ENCODE measurements around the gene ANKRD44. TPM values are rescaled to one million over a fixed set of nuclear protein-coding genes. Genes with fewer than 3 reads are reported as not detected.

The ANKRD44 gene
- total RNA-seq, 1 donor from 2014 or later, result 4.0 TPM

- Mint-ChIP-seq H3K4me1 (ENCODE audit: low read depth) (no peaks in the 10 kb centered on the region), H3K27me3 (no peaks in the 10 kb centered on the region), H3K36me3 (ENCODE audit: insufficient read depth) (no peaks in the 10 kb centered on the region), H3K9me3 (ENCODE audit: low read depth) (no peaks in the 10 kb centered on the region), H3K4me3 (ENCODE audit: low read depth) (no peak overlapping the region), H3K27ac (no peak overlapping the region)
- TF ChIP-seq, protein P1, sequence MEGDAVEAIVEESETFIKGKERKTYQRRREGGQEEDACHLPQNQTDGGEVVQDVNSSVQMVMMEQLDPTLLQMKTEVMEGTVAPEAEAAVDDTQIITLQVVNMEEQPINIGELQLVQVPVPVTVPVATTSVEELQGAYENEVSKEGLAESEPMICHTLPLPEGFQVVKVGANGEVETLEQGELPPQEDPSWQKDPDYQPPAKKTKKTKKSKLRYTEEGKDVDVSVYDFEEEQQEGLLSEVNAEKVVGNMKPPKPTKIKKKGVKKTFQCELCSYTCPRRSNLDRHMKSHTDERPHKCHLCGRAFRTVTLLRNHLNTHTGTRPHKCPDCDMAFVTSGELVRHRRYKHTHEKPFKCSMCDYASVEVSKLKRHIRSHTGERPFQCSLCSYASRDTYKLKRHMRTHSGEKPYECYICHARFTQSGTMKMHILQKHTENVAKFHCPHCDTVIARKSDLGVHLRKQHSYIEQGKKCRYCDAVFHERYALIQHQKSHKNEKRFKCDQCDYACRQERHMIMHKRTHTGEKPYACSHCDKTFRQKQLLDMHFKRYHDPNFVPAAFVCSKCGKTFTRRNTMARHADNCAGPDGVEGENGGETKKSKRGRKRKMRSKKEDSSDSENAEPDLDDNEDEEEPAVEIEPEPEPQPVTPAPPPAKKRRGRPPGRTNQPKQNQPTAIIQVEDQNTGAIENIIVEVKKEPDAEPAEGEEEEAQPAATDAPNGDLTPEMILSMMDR (IDR thresholded peaks at IDR 0.05; ENCODE audit: unreplicated experiment), result no peak
- no peak for DNase-seq (ENCODE audit: low spot score, unreplicated experiment)
Measured at GRCh38 chr2:197265924-197266323, 44.7 kb downstream of the ANKRD44 start.

DNA sequence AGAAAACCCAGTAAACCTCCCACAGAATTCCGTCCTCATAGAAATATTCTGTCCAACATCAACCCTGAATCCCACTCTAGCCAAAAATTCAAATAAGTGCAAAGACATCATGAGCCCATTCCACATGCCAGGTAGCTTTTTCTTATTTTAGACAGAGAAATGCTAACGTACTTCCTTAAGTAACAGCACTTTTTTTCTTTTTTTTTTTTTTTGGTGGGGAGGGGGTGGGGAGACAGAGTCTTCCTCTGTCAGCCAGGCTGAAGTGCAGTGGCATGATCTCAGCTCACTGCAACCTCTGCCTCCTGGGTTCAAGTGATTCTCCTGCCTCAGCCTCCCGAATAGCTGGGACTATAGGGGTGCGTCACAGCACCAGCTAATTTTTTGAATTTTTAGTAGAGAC is 45.5 kb downstream of the ANKRD44 start:
- Mint-ChIP-seq H3K36me3 (ENCODE audit: insufficient read depth) (no peaks in the 10 kb centered on the region), H3K9me3 (ENCODE audit: low read depth) (no peaks in the 10 kb centered on the region), H3K4me3 (ENCODE audit: low read depth) (no peak overlapping the region), H3K27me3 (no peaks in the 10 kb centered on the region), H3K27ac (no peak overlapping the region), H3K4me1 (ENCODE audit: low read depth) (no peaks in the 10 kb centered on the region)
- TF ChIP-seq, protein P1 (IDR thresholded peaks at IDR 0.05; ENCODE audit: unreplicated experiment), result no peak
- no peak for DNase-seq (ENCODE audit: low spot score, unreplicated experiment)

DNA sequence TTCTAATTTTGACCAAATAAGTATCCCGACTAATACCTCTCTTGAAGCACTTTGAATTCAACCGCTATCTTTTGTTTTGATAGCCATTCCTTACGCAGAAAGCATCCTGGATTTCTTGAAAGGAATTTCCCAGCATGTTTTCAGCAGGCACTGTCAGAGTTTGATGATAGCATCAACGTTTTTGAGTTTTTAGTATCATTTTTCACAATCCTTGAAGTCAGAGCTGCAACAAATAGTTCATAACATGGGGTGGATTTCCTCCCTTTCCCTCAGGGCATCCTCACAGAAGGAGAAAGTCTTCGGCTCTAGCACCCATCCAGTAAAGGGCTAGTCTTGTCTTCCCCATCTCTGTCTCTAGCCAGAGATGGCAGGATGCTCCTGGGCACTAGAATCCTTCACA is 46.2 kb downstream of the ANKRD44 start:
- H3K9me3 Mint-ChIP-seq (ENCODE audit: low read depth), result no peaks in the 10 kb centered on the region
- H3K36me3 Mint-ChIP-seq (ENCODE audit: insufficient read depth), result no peaks in the 10 kb centered on the region
- TF ChIP-seq, protein P1 (IDR thresholded peaks at IDR 0.05; ENCODE audit: unreplicated experiment), result no peak

DNA sequence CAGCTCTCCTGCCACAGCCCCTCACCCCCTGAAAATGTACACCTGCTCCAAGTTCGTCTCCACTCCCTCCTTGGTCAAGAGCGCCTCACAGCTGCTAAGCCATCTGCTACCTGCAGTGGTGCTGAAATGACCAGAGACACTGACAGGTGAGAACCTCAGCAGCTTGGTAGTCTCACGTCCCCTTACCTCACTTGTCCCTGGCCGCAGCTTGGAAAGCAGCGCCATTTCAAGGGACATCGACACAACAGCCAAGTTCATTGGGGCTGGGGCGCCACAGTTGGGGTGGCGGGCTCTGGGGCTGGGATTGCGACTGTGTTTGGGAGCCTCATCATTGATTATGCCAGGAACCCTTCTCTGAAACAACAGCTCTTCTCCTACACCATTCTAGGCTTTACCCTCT is 47.5 kb downstream of the ANKRD44 start:
- Mint-ChIP-seq H3K27me3 (no peaks in the 10 kb centered on the region), H3K36me3 (ENCODE audit: insufficient read depth) (no peaks in the 10 kb centered on the region), H3K4me1 (ENCODE audit: low read depth) (peaks cover 2% of the 10 kb centered on the region), H3K4me3 (ENCODE audit: low read depth) (no peak overlapping the region), H3K27ac (no peak overlapping the region), H3K9me3 (ENCODE audit: low read depth) (no peaks in the 10 kb centered on the region)
- no peak for DNase-seq (ENCODE audit: low spot score, unreplicated experiment)
- TF ChIP-seq, protein P1 (IDR thresholded peaks at IDR 0.05; ENCODE audit: unreplicated experiment), result no peak

More for the DNA sequence above, 46.2 kb downstream of the ANKRD44 start:
- H3K4me1 Mint-ChIP-seq (ENCODE audit: low read depth), result no peaks in the 10 kb centered on the region
- H3K27ac Mint-ChIP-seq, result no peak overlapping the region
- no peak for DNase-seq (ENCODE audit: low spot score, unreplicated experiment)
- H3K4me3 Mint-ChIP-seq (ENCODE audit: low read depth), result no peak overlapping the region
- no peaks in the 10 kb centered on the region for H3K27me3 Mint-ChIP-seq

DNA sequence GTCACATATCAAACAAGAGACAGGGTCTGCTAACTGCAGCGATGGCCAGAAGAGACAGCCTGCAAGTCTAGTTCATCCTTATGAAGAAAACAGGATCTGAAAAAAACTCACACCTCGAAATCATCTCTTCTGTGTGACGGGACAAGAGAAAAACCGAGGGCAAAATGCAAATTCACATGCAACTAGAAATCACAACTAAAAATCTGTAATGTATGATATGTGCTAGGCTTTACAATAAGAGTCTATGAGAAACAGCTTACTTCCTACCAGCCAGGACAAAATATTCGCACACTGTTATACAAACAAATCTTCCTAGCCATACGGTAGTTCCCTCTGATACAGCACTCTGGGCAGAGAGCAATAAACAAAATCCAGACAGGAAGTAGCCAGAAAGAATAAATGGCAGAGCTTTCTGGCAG is 48.8 kb downstream of the ANKRD44 start:
- TF ChIP-seq, protein P1 (IDR thresholded peaks at IDR 0.05; ENCODE audit: unreplicated experiment), result no peak
- no peaks in the 10 kb centered on the region for H3K36me3 Mint-ChIP-seq (ENCODE audit: insufficient read depth)
- no peaks in the 10 kb centered on the region for H3K27me3 Mint-ChIP-seq
- peaks cover 3% of the 10 kb centered on the region for H3K4me1 Mint-ChIP-seq (ENCODE audit: low read depth)
- no peaks in the 10 kb centered on the region for H3K9me3 Mint-ChIP-seq (ENCODE audit: low read depth)
- no peak overlapping the region for H3K27ac Mint-ChIP-seq
- DNase-seq (ENCODE audit: low spot score, unreplicated experiment), result no peak
- no peak overlapping the region for H3K4me3 Mint-ChIP-seq (ENCODE audit: low read depth)
